ENCODE measurements around the gene CEND1. TPM values are rescaled to one million over a fixed set of nuclear protein-coding genes. Genes with fewer than 3 reads are reported as not detected.
A peak's percentile ranks its signal among the peaks of the same experiment; 100 is the strongest.

Gene CEND1
- total RNA-seq, 1 experiment from 2014 or later: 2.7 TPM

DNA sequence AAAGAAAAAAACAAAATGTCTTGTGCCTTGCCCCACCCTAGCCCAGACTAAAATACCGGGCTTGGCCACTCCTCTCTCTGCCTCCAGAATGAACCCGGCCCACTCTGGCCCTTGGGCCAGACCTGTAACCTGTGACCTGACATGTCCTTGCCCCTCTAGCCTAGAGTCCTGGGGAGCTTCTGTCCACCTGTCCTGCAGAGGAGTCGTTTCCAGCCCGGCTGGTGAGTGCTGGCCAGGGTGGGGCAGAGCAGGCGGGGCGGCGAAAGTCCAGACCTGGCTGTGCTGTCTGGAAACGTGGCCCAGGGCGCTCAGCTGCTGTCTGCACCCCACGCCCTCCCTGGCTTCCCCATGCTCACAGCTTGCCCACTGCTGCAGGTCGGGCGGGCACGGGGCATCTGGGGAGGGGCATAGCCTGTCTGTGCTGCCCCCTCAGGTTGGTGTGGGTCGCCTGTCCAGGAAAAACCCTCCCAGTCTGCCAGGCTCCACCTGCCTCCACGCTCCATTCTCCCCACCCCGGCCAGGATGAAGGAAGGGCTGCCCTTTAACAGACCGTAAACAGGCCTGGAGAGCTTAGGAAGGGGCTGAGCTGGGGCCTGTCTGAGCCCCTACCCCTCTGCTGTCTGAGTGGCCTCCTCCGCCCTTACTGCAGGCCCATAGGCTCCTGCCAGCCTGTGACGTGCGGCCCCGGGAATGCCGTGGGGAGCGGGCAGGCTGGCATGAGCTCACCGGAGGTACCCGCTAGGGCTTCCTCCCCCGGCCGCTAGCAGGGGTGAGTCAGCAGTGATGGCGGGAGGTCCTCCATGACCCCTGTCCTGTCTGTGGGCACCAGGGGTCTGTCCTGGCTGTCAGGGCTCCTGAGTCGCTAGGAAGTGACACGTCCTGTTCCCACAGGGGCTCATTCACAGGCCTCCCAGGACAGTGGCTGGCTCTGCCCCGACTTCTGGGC, 44.8 kb upstream of the CEND1 start:
- Mint-ChIP-seq H3K27me3 (ENCODE audit: low read depth) (peaks cover 18% of the 10 kb centered on the region), H3K27ac (no peak overlapping the region), H3K9me3 (no peaks in the 10 kb centered on the region), H3K4me1 (peaks cover 26% of the 10 kb centered on the region), H3K4me3 (peak overlapping the region; percentile 73), H3K36me3 (peaks cover 9% of the 10 kb centered on the region)
- ATAC-seq: no peak
- CTCF ChIA-PET: interaction anchor here (1.0 to 7.7 kb wide), 5 partner anchors 8 to 88 kb away, joined by 3 to 82 read pairs (median 3); partner anchors contain the start of genes POLR2L and TSPAN4
- TF ChIP-seq, protein P1, sequence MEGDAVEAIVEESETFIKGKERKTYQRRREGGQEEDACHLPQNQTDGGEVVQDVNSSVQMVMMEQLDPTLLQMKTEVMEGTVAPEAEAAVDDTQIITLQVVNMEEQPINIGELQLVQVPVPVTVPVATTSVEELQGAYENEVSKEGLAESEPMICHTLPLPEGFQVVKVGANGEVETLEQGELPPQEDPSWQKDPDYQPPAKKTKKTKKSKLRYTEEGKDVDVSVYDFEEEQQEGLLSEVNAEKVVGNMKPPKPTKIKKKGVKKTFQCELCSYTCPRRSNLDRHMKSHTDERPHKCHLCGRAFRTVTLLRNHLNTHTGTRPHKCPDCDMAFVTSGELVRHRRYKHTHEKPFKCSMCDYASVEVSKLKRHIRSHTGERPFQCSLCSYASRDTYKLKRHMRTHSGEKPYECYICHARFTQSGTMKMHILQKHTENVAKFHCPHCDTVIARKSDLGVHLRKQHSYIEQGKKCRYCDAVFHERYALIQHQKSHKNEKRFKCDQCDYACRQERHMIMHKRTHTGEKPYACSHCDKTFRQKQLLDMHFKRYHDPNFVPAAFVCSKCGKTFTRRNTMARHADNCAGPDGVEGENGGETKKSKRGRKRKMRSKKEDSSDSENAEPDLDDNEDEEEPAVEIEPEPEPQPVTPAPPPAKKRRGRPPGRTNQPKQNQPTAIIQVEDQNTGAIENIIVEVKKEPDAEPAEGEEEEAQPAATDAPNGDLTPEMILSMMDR (IDR thresholded peaks at IDR 0.05): no peak
- TF ChIP-seq, protein P2, sequence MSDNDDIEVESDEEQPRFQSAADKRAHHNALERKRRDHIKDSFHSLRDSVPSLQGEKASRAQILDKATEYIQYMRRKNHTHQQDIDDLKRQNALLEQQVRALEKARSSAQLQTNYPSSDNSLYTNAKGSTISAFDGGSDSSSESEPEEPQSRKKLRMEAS (CRISPR knock-in tag; IDR thresholded peaks at IDR 0.05): no peak
- TF ChIP-seq JUN (CRISPR knock-in tag; IDR thresholded peaks at IDR 0.05): no peak
- POLR2A ChIA-PET: interaction anchor here (0.7 to 2.3 kb wide), 3 partner anchors 8 to 25 kb away, joined by 3 to 6 read pairs (median 4); partner anchors contain the start of genes POLR2L, RPLP2 and TSPAN4
- no peak for DNase-seq (ENCODE audit: low spot score)

DNA sequence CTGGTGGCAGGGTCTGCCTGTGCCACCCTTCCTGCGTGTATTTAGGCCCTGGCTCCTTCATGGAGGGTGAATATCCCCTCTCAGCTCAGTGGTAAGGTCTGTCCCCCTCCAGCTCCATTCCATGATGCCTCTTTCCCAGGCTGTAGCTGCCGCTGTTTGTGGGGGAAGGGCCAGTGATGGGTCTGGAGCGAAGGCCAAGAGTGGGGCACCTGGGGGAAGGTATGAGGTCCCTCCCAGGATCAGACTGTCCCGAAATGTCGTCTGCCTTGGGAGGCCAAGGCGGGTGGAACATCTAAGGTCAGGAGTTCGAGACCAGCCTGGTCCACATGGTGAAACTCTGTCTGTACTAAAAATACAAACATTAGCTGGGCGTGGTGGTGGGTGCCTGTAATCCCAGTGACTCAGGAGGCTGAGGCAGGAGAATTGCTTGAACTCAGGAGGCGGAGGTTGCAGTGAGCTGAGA, 44.0 kb upstream of the CEND1 start:
- TF ChIP-seq ZNF396 (CRISPR knock-in tag; IDR thresholded peaks at IDR 0.05; ENCODE audit: borderline replicate concordance) (no peak), IRF2 (CRISPR knock-in tag; IDR thresholded peaks at IDR 0.05; ENCODE audit: borderline replicate concordance, low read depth) (no peak)
- TF ChIP-seq, protein P3, sequence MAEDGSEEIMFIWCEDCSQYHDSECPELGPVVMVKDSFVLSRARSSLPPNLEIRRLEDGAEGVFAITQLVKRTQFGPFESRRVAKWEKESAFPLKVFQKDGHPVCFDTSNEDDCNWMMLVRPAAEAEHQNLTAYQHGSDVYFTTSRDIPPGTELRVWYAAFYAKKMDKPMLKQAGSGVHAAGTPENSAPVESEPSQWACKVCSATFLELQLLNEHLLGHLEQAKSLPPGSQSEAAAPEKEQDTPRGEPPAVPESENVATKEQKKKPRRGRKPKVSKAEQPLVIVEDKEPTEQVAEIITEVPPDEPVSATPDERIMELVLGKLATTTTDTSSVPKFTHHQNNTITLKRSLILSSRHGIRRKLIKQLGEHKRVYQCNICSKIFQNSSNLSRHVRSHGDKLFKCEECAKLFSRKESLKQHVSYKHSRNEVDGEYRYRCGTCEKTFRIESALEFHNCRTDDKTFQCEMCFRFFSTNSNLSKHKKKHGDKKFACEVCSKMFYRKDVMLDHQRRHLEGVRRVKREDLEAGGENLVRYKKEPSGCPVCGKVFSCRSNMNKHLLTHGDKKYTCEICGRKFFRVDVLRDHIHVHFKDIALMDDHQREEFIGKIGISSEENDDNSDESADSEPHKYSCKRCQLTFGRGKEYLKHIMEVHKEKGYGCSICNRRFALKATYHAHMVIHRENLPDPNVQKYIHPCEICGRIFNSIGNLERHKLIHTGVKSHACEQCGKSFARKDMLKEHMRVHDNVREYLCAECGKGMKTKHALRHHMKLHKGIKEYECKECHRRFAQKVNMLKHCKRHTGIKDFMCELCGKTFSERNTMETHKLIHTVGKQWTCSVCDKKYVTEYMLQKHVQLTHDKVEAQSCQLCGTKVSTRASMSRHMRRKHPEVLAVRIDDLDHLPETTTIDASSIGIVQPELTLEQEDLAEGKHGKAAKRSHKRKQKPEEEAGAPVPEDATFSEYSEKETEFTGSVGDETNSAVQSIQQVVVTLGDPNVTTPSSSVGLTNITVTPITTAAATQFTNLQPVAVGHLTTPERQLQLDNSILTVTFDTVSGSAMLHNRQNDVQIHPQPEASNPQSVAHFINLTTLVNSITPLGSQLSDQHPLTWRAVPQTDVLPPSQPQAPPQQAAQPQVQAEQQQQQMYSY (CRISPR knock-in tag; IDR thresholded peaks at IDR 0.05): peak; percentile 93
- TF ChIP-seq, protein P4, sequence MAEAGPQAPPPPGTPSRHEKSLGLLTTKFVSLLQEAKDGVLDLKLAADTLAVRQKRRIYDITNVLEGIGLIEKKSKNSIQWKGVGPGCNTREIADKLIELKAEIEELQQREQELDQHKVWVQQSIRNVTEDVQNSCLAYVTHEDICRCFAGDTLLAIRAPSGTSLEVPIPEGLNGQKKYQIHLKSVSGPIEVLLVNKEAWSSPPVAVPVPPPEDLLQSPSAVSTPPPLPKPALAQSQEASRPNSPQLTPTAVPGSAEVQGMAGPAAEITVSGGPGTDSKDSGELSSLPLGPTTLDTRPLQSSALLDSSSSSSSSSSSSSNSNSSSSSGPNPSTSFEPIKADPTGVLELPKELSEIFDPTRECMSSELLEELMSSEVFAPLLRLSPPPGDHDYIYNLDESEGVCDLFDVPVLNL (CRISPR knock-in tag; IDR thresholded peaks at IDR 0.05; ENCODE audit: borderline replicate concordance, low read depth): no peak
- Mint-ChIP-seq H3K9me3 (no peaks in the 10 kb centered on the region), H3K36me3 (peaks cover 4% of the 10 kb centered on the region), H3K4me1 (peaks cover 32% of the 10 kb centered on the region), H3K4me3 (peak overlapping the region; percentile 73), H3K27ac (no peak overlapping the region), H3K27me3 (ENCODE audit: low read depth) (peaks cover 22% of the 10 kb centered on the region)
- ChIA-PET POLR2A (interaction anchor here (1.0 to 2.3 kb wide), 2 partner anchors 9 to 10 kb away, joined by 4 to 6 read pairs; partner anchors contain the start of genes POLR2L and TSPAN4), CTCF (interaction anchor here (1.0 to 7.7 kb wide), 6 partner anchors 8 to 88 kb away, joined by 3 to 82 read pairs (median 4); partner anchors contain the start of genes POLR2L and TSPAN4)
- ATAC-seq (no peak), DNase-seq (ENCODE audit: low spot score) (no peak)

DNA sequence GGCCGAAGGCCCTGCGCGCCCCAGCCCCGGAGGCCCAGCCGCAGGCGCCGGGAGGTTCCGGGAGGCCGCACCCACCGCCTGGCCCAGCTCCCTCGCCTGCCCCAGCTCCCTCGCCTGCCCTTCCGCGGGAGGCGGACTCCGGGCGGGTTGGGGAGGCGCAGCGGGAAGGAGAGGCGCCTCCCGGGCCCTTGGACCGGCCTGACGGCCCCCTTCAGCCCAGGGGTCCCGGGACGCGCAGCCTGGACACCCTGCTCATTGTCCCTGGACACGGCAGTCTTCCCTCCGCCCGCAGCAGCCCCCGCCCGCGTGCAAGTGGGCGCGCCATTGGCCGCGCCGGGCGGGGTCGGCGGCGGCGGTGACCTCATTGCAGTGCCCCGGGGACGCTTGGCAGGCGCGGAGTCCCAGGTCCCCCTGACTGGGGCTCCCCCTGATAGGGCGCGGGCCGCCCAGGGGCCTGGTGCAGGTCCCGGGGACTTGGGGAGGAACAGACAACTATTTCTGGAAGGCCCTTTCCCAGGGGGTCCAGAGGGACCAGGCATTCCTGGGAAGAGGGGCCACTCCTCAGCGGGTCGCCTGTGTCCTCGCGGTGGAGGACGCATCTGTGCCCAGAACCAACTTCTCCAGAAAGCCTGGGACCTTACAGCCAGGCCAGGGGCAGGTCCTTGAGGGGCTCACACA, 43.4 kb upstream of the CEND1 start:
- ChIA-PET POLR2A (interaction anchor here (0.9 to 2.3 kb wide), 4 partner anchors 9 to 24 kb away, joined by 3 to 6 read pairs (median 4); partner anchors contain the start of genes PNPLA2, POLR2L, RPLP2 and TSPAN4), CTCF (interaction anchor here (1.0 to 7.7 kb wide), 6 partner anchors 9 to 89 kb away, joined by 3 to 82 read pairs (median 4); partner anchors contain the start of genes POLR2L and TSPAN4)
- ATAC-seq (no peak), DNase-seq (ENCODE audit: low spot score) (no peak)
- Mint-ChIP-seq H3K36me3 (no peaks in the 10 kb centered on the region), H3K27me3 (ENCODE audit: low read depth) (peaks cover 25% of the 10 kb centered on the region), H3K9me3 (no peaks in the 10 kb centered on the region), H3K27ac (no peak overlapping the region), H3K4me1 (peaks cover 33% of the 10 kb centered on the region), H3K4me3 (peak overlapping the region; percentile 73)
- TF ChIP-seq MYBL2 (CRISPR knock-in tag; IDR thresholded peaks at IDR 0.05) (no peak), PRRX2 (CRISPR knock-in tag; IDR thresholded peaks at IDR 0.05) (no peak), GTF2I (CRISPR knock-in tag; conservative IDR thresholded peaks at IDR 0.05) (no peak), ZNF416 (CRISPR knock-in tag; IDR thresholded peaks at IDR 0.05) (no peak), JUN (CRISPR knock-in tag; IDR thresholded peaks at IDR 0.05) (no peak)
- TF ChIP-seq, protein P5, sequence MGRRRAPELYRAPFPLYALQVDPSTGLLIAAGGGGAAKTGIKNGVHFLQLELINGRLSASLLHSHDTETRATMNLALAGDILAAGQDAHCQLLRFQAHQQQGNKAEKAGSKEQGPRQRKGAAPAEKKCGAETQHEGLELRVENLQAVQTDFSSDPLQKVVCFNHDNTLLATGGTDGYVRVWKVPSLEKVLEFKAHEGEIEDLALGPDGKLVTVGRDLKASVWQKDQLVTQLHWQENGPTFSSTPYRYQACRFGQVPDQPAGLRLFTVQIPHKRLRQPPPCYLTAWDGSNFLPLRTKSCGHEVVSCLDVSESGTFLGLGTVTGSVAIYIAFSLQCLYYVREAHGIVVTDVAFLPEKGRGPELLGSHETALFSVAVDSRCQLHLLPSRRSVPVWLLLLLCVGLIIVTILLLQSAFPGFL (CRISPR knock-in tag; IDR thresholded peaks at IDR 0.05; ENCODE audit: borderline replicate concordance): no peak
- TF ChIP-seq, protein P6, sequence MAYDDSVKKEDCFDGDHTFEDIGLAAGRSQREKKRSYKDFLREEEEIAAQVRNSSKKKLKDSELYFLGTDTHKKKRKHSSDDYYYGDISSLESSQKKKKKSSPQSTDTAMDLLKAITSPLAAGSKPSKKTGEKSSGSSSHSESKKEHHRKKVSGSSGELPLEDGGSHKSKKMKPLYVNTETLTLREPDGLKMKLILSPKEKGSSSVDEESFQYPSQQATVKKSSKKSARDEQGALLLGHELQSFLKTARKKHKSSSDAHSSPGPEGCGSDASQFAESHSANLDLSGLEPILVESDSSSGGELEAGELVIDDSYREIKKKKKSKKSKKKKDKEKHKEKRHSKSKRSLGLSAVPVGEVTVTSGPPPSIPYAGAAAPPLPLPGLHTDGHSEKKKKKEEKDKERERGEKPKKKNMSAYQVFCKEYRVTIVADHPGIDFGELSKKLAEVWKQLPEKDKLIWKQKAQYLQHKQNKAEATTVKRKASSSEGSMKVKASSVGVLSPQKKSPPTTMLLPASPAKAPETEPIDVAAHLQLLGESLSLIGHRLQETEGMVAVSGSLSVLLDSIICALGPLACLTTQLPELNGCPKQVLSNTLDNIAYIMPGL (CRISPR knock-in tag; IDR thresholded peaks at IDR 0.05): peak; percentile 28; the same call in 1 of the 2 replicates

Data from WTC11 (cell line).